ENCODE measurements around the gene HS6ST1.

GRCh38 chr2:128350736-128351135 lies 32.1 kb upstream of the HS6ST1 start:
- TF ChIP-seq, protein P1, sequence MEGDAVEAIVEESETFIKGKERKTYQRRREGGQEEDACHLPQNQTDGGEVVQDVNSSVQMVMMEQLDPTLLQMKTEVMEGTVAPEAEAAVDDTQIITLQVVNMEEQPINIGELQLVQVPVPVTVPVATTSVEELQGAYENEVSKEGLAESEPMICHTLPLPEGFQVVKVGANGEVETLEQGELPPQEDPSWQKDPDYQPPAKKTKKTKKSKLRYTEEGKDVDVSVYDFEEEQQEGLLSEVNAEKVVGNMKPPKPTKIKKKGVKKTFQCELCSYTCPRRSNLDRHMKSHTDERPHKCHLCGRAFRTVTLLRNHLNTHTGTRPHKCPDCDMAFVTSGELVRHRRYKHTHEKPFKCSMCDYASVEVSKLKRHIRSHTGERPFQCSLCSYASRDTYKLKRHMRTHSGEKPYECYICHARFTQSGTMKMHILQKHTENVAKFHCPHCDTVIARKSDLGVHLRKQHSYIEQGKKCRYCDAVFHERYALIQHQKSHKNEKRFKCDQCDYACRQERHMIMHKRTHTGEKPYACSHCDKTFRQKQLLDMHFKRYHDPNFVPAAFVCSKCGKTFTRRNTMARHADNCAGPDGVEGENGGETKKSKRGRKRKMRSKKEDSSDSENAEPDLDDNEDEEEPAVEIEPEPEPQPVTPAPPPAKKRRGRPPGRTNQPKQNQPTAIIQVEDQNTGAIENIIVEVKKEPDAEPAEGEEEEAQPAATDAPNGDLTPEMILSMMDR (IDR thresholded peaks at IDR 0.05) = no peak
- TF ChIP-seq POLR2A (IDR thresholded peaks at IDR 0.05) (no peak), EP300 (IDR thresholded peaks at IDR 0.05) (no peak), POLR2AphosphoS5 (IDR thresholded peaks at IDR 0.05) (no peak)
